Activated naive CD4-positive, alpha-beta T cell treated with anti-CD3 and anti-CD28 coated beads, Interleukin-2, amount 50 U/mL, for 72 hours (primary cell): Measurements from ENCODE around the gene ILF3. TPM values are rescaled to one million over a fixed set of nuclear protein-coding genes. Genes with fewer than 3 reads are reported as not detected.
A peak's percentile ranks its signal among the peaks of the same experiment; 100 is the strongest.

Experiments used
- ATAC-seq, 2 donors: fragments of 150-1000 bp; cut with Tn5 transposase; 2 replicates each; pipeline ENCODE4 v1.10.0; 2021; ENCODE audit warnings: mild to moderate bottlenecking in 2 of 2, moderate library complexity in 2 of 2
- DNase-seq, 2 donors: peaks; one replicate each; pipeline ENCODE4 v3.0.0; 2021 to 2022; ENCODE audit warnings: low spot score in 2 of 2
- H3K27ac Mint-ChIP-seq, 2 donors: one replicate each; pipeline ENCODE4 v1.8.0; 2022; ENCODE audit warnings: mild to moderate bottlenecking in 2 of 2, mixed read lengths in 2 of 2
- H3K36me3 Mint-ChIP-seq, 2 donors: one replicate each; pipeline ENCODE4 v1.8.0; 2022; ENCODE audit warnings: mixed read lengths in 2 of 2
- H3K9me3 Mint-ChIP-seq, 2 donors: one replicate each; pipeline ENCODE4 v1.8.0; 2022; ENCODE audit warnings: mixed read lengths in 2 of 2
- total RNA-seq, 2 donors: library from RNA; stranded (reverse); gene quantifications; one replicate each; pipeline ENCODE4 v1.2.3, GENCODE V29; 2022

Gene ILF3
- total RNA-seq, 2 donors from 2014 or later: 372 to 377 TPM

DNA sequence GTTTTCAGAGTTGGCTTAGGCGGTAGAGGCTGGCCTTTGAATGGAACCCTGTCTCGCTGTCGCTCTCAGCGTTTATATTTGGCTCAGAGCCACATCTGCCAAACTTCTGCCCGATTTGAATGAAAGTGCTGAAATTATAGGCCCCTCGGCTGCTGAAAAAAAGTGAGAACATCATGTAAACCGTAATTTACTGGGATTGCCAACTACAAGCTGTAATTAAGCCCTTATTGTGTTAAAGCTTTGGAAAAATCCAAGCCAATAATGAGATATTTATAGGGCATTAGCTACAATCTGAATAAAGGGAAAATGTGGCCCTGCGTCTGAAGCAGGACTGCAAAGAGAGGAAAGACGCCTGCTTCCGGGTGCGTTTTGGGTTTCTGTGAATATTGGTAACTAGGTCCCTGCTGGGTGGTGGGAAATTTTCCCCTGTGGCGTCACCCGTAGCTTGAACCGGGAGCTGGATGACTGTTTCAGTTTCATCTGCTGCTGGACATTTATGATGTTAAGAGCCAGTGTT lies 73.6 kb downstream of the ILF3 start:
- Mint-ChIP-seq H3K36me3 (peaks cover 0 to 23% of the 10 kb centered on the region in 2 donors), H3K9me3 (no peaks in the 10 kb centered on the region), H3K27ac (peak overlapping the region; percentile 58 to 73)
- DNase-seq (no peak), ATAC-seq (no peak)

DNA sequence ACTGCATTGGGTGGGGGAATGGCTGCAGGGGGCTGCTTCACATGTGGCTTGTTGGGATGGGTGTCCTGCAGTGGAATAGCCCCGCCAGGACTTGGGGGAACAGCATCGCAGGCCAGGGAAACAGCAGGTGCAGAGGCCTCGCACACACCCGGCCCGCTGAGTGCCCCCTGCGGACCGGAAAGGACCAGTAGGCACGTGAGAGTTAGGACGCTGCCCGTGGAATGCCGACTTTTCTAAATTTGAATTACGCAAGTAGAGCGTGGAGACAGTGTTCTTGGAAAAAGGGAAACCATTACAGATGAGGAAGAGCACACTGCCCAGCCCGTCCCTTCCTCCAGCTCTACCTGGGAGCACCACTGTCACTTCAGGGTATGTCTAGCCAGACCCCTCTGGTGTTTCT lies 75.3 kb downstream of the ILF3 start:
- H3K36me3 Mint-ChIP-seq: peaks cover 0 to 23% of the 10 kb centered on the region in 2 donors
- ATAC-seq (no peak), DNase-seq (no peak)
- H3K9me3 Mint-ChIP-seq: no peaks in the 10 kb centered on the region
- H3K27ac Mint-ChIP-seq: no peak overlapping the region

GRCh38 chr19:10730932-10731331 lies 76.8 kb downstream of the ILF3 start:
- H3K9me3 Mint-ChIP-seq: no peaks in the 10 kb centered on the region
- peak in 1 of 2 donors; percentile 15 for ATAC-seq
- H3K36me3 Mint-ChIP-seq: peaks cover 0 to 23% of the 10 kb centered on the region in 2 donors
- peak overlapping the region; percentile 94 to 96 for H3K27ac Mint-ChIP-seq
- no peak for DNase-seq

DNA sequence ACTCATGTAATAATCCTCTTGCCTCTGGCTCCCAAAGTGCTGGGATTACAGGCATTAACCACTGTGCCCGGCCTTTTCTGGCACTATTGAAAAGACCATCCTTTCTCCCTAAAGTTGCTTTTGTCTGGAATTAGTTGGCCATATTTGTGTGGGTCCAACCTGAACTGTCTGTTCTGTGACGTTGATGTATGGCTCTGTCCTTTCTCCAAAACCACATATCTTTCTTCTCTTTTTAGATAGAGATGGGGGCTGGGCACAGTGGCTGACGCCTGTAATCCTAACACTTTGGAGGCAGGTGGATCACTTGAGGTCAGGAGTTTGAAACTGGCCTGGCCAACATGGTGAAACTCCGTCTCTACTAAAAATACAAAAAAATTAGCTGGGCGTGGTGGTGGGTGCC lies 81.6 kb downstream of the ILF3 start:
- H3K9me3 Mint-ChIP-seq: no peaks in the 10 kb centered on the region
- no peak overlapping the region for H3K27ac Mint-ChIP-seq
- ATAC-seq: no peak
- DNase-seq: no peak
- H3K36me3 Mint-ChIP-seq: peaks cover 0 to 21% of the 10 kb centered on the region in 2 donors

- DNase-seq (no peak), ATAC-seq (no peak)
- Mint-ChIP-seq H3K27ac (no peak overlapping the region), H3K9me3 (no peaks in the 10 kb centered on the region), H3K36me3 (peaks cover 0 to 26% of the 10 kb centered on the region in 2 donors)
Observed at GRCh38 chr19:10736189-10736588, 82.0 kb downstream of the ILF3 start.

GRCh38 chr19:10736916-10737551 lies 82.9 kb downstream of the ILF3 start:
- no peak for DNase-seq
- peaks cover 0 to 27% of the 10 kb centered on the region in 2 donors for H3K36me3 Mint-ChIP-seq
- peak overlapping the region; percentile 57 to 88 for H3K27ac Mint-ChIP-seq
- no peak for ATAC-seq
- no peaks in the 10 kb centered on the region for H3K9me3 Mint-ChIP-seq

GRCh38 chr19:10737722-10738121 lies 83.6 kb downstream of the ILF3 start:
- DNase-seq (no peak), ATAC-seq (no peak)
- H3K36me3 Mint-ChIP-seq: peaks cover 0 to 27% of the 10 kb centered on the region in 2 donors
- peak overlapping the region in 1 of 2 donors; percentile 57 for H3K27ac Mint-ChIP-seq
- no peaks in the 10 kb centered on the region for H3K9me3 Mint-ChIP-seq

DNA sequence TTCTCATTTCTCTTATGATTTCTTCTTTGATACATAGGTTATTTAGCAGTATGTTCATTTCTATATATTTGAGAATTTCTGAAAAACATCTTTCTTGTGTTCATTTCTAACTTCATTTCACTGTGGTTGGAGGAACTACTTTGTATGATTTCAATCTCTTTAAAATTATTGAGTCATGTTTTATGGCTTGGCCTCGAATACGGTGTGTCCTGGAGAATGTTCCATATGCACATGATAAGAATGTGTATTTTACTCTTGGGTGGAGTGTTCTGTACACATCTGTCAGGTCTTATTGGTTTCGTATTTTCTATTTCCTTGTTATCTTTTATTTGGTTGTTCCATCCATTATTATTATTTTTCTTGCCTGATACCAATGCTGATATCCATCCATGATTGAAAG lies 86.7 kb downstream of the ILF3 start:
- ATAC-seq: no peak
- peaks cover 0 to 27% of the 10 kb centered on the region in 2 donors for H3K36me3 Mint-ChIP-seq
- peak overlapping the region in 1 of 2 donors; percentile 41 for H3K27ac Mint-ChIP-seq
- DNase-seq: no peak
- H3K9me3 Mint-ChIP-seq: no peaks in the 10 kb centered on the region

Other genes with a start within 250 kb of the ILF3 start
- 1 to 10 TPM; 2.7 to 5.0 TPM for gene PDE4A, start 233.8 kb upstream of the ILF3 start, total RNA-seq
- gene KEAP1, start 151.0 kb upstream of the ILF3 start, total RNA-seq: 10 to 100 TPM; 68.2 to 68.4 TPM
- under 1 TPM; 0.23 to 0.27 TPM for gene S1PR5, start 136.9 kb upstream of the ILF3 start, total RNA-seq
- 10 to 100 TPM; 21.0 to 67.4 TPM for gene ATG4D, start 110.4 kb upstream of the ILF3 start, total RNA-seq
- gene KRI1, start 88.3 kb upstream of the ILF3 start, total RNA-seq: 10 to 100 TPM; 55.6 to 62.7 TPM
- gene CDKN2D, start 85.4 kb upstream of the ILF3 start, total RNA-seq: 100 to 1,000 TPM in 1 of 2 donors, 10 to 100 TPM in 1; 43.4 to 248 TPM
- not detected for gene AP1M2, start 67.0 kb upstream of the ILF3 start, total RNA-seq
- gene SLC44A2, start 28.8 kb upstream of the ILF3 start, total RNA-seq: 10 to 100 TPM; 81.3 to 92.0 TPM
- gene QTRT1, start 47.1 kb downstream of the ILF3 start, total RNA-seq: 10 to 100 TPM; 47.4 to 48.4 TPM
- 100 to 1,000 TPM; 191 to 219 TPM for gene DNM2, start 63.7 kb downstream of the ILF3 start, total RNA-seq
- gene TMED1, start 181.9 kb downstream of the ILF3 start, total RNA-seq: 10 to 100 TPM in 1 of 2 donors, 1 to 10 TPM in 1; 9.7 to 15.0 TPM
- 1 to 10 TPM; 3.5 to 6.4 TPM for gene C19orf38, start 194.1 kb downstream of the ILF3 start, total RNA-seq
- gene CARM1, start 217.2 kb downstream of the ILF3 start, total RNA-seq: 10 to 100 TPM; 46.4 to 73.6 TPM